VCaP (cell line): ENCODE measurements around the gene GEMIN8.

ENCODE experiments used
- H3K27ac ChIP-seq: fragments of 450-650 bp; 2 replicates; pipeline ENCODE4 v1.5.1; 2017
- CTCF ChIP-seq: fragments of 450-650 bp; conservative IDR thresholded peaks from 2 replicates; pipeline ENCODE4 v1.5.1; 2017; ENCODE audit warnings: mild to moderate bottlenecking, moderate library complexity

GEMIN8 gene

GRCh38 chrX:14030174-14030530 is 460 bp upstream of the GEMIN8 start:
- H3K27ac ChIP-seq: peak overlapping the region; percentile 80
- no peak for TF ChIP-seq CTCF

- TF ChIP-seq CTCF: no peak
- peak overlapping the region; percentile 80 for H3K27ac ChIP-seq
Measured at GRCh38 chrX:14029039-14029424, 660 bp downstream of the GEMIN8 start.

- no peak for TF ChIP-seq CTCF
- peak overlapping the region; percentile 80 for H3K27ac ChIP-seq
Measured at GRCh38 chrX:14028473-14028872, 1.2 kb downstream of the GEMIN8 start.

- no peak for TF ChIP-seq CTCF
- H3K27ac ChIP-seq: no peak overlapping the region
Measured at GRCh38 chrX:14027511-14028019, 2.1 kb downstream of the GEMIN8 start.

- no peak overlapping the region for H3K27ac ChIP-seq
Measured at GRCh38 chrX:14027036-14027435, 2.7 kb downstream of the GEMIN8 start.

GRCh38 chrX:14026121-14026520 is 3.6 kb downstream of the GEMIN8 start:
- H3K27ac ChIP-seq: no peak overlapping the region
- no peak for TF ChIP-seq CTCF

More at GRCh38 chrX:14027036-14027435, 2.7 kb downstream of the GEMIN8 start:
- TF ChIP-seq CTCF: no peak

- no peak overlapping the region for H3K27ac ChIP-seq
- TF ChIP-seq CTCF: no peak
Measured at GRCh38 chrX:14022019-14022418, 7.7 kb downstream of the GEMIN8 start.

- TF ChIP-seq CTCF: no peak
- no peak overlapping the region for H3K27ac ChIP-seq
Measured at GRCh38 chrX:14017399-14017798, 12.3 kb downstream of the GEMIN8 start.
